HG02885 (cell line): ENCODE measurements around the gene KSR1.

Experiments
- ATAC-seq: cut with Tn5 transposase; IDR thresholded peaks from one replicate; pipeline ENCODE4 v1.9.1; 2021; ENCODE audit warnings: mild to moderate bottlenecking; ENCODE audit not compliant: unreplicated experiment, poor library complexity

The KSR1 gene

DNA sequence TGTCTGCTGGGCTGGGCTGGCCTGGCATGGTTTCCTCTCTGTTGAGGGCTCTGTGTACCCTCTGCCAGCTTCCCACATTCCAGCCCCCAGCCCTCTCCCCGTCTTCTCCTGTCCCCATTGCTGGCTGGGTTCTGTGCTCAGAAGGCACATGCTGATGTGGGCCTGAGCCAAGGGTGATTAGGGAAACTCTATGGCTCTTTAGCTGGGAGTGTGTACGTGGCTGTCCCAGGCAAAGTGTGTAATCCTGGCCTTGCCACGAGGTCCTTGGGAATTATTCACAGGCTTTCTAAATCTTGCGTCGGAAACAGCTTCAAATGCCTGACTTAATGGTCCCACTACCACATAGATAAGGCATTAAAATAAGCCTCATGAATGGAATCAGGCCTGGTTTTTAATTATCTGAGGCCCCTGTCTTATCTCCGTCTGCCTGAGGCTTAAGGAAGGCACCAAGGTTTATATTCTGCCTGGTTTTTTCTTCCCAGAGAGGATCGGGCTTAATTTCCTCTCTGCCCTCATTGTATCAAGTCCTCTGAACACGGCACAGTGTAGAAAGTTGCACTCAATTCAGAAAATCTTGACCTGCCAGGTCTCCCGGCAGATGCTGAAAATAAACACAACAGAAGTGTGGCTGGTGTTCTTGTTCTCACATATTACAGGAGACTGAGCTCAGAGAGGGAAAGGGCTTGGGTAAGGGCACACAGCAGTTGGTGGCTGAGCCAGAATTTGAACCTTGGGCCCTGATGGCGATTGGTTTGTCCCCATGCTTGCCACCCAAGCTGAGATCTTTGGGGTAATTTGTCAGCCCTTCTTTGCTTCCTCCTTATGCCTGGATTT lies 121.9 kb downstream of the KSR1 start:
- no peak for ATAC-seq

- ATAC-seq = peak; percentile 92
These were observed 122.5 kb downstream of the KSR1 start for GRCh38 chr17:27578718-27579085.

DNA sequence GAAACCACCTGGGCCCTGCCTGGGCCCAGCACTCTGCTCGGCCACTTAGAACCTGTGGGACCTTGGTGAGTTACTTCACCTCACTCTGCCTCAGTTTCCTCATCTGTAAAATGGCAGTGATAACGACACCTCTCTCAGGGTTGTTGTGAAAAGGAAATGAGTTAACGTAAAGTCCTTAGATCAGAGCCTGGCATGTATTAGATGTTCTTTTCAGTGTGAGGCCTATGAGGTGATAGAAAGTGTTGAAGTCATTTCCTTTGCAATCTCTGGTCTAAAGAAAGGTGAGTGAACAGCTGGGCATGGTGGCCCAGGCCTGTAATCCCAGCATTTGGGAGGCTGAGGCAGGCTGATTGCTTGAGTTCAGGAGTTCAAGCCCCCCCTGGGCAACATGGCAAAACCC lies 123.1 kb downstream of the KSR1 start:
- ATAC-seq = peak; percentile 32

DNA sequence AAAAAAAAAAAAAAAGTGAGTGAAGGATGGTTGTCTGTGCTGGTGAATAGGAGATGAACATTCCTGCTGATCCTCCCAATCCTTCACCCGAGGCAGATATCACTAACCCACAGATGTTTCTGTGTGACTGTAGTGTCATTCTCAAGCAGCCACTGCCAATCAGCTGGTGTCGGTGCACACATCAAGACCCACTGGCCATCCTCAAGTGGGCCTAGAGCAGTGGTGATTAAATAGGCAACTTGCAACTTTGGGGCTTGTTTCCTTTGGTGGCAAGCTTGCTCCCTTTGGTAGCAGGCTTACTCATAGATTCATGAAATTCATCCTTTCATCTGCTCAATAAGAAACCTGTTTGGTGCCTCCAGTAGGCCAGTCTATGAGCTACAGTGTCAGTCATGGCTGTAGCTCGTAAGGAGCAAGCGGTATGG lies 123.7 kb downstream of the KSR1 start:
- ATAC-seq = no peak

DNA sequence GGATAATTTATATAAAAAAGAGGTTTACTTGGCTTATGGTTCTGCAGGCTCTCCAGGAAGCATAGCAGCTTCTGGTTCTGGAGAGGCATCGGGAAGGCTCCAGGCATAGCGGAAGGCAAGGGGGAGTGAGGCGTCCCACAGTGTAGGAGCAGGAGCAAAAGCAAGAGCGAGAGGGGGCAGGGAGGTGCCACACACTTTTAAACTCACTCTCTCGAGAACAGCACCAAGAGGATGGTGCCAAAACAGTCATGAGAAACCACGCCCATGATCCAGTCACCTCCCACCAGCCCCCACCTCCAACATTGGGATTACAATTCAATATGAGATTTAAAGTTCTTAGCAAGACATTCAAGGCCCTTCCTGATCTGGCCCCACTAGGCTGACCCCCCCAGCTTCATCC lies 124.8 kb downstream of the KSR1 start:
- ATAC-seq = no peak

DNA sequence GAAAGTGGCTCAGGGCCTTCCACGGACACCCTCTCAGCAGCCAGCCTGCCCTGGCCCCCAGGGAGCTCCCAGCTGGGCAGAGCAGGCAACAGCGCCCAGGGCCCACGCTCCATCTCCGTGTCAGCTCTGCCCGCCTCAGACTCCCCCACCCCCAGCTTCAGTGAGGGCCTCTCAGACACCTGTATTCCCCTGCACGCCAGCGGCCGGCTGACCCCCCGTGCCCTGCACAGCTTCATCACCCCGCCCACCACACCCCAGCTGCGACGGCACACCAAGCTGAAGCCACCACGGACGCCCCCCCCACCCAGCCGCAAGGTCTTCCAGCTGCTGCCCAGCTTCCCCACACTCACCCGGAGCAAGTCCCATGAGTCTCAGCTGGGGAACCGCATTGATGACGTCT lies 126.4 kb downstream of the KSR1 start:
- ATAC-seq = no peak

GRCh38 chr17:27585153-27585681 lies 129.0 kb downstream of the KSR1 start:
- no peak for ATAC-seq

DNA sequence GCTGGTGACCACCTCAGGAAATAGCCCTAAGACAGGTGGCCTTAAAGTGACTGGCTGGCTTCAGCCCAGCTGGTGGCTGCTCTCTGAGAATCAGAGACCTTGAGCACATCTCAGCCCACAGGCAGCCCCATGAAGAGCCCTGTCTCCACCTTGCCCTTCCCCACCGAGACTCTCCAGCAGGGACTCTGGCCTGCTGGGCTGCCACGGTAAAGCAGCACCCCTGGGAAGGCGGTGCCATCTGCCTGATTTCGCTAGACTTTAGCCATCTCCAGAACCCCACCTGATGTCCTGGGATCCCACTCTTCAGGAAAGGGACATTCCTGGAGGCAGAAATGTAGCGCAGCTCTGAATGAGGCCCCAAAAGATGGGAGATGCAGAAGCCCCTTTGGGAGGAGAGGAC lies 129.5 kb downstream of the KSR1 start:
- no peak for ATAC-seq

DNA sequence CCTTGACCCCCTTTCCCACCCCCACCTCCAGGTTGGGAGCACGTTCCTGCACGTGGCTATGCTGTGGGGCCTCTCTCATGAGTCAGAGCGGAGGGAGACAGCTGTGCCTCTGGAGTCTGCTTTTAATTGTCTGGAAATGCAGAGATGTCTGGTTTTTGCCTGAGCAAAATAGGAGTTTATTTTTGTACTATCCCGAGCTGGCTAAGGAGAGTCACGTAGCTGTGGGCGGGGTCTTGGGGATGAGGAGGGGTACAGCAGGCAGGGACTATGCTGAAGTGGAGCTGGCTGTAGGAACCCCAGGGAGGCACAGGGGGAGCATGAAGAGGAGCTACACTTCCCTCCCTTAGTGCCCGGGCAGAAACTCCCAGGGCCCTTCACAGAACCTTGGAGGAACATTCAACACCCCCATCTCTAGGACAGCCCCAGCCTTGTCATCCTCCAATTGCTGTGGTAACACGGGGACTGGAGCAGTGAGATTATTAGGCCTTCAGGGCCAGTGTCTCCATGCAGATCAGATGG lies 130.0 kb downstream of the KSR1 start:
- no peak for ATAC-seq

GRCh38 chr17:27588354-27588753 lies 132.1 kb downstream of the KSR1 start:
- ATAC-seq = no peak

- ATAC-seq = no peak
These were observed 134.6 kb downstream of the KSR1 start for GRCh38 chr17:27590864-27591263.

GRCh38 chr17:27591986-27592385 lies 135.7 kb downstream of the KSR1 start:
- ATAC-seq = no peak

DNA sequence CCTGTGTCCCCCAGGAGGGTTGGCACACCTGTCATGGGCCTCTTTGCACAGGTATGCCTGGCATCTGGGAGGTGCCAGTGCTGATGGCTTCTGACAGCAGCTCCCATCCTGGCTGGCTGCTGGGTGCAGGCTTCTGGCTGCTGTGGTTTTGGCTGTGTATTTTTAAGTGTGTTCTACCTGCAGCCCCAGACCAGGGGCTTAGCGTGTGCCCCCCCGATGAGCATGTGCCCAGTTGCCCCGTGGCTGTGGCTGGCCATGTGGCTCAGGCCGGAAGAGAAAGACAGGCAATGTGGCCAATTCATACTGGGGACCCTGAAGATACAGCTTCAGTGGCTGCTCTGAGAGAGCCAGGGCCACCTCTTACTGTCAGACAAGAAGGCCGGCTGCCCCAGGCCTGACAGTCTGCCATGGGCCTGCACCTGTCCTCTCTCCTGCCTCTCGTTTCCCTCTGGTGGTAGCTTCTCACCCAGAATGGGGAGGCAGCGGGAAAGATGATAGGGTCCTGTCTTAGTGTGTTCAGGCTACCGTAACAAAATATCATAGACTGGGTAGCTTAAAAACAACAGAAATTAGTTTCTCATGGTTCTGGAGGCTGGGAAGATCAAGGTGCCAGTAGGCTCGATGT lies 137.1 kb downstream of the KSR1 start:
- ATAC-seq = no peak

DNA sequence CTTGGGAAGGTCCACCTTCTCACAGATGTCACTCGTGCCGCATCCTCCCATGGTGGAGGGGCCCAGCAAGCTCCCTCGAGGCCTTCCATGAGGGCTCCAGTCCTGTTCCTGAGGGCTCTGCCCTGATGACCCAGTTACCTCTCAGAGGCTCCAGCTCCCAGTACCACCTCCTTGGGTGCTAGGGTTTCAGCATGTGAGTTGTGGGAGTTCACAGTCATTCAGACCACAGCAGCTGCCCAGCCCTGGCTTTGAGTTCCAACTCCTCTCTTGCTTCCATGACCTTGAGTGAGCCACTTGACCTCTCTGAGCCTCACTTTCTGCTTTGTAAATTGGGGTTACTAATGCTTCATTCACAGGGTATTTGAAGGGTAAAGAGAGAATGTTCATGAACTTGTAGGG lies 137.6 kb downstream of the KSR1 start:
- ATAC-seq = no peak

DNA sequence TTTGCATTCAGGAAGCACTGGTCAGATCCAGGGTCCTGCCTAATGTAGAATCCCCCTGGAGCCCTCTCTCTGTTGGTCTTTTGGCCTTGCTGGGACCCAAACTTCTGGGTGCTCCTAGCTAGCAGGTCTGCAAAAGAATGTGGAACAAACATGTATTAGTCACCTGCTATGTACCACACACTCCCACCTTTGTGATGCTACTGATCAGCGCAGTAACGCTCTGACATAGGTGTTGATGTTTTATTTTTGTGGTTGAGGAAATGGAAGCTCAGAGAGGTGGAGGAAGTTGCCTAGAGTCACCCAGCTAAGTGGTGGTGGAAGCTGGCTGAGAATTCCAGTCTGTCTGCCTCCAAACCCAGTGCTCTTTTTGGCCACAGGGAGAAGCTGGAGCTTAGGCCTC lies 139.0 kb downstream of the KSR1 start:
- ATAC-seq = no peak

- ATAC-seq = no peak
These were observed 139.8 kb downstream of the KSR1 start for GRCh38 chr17:27596096-27596495.

DNA sequence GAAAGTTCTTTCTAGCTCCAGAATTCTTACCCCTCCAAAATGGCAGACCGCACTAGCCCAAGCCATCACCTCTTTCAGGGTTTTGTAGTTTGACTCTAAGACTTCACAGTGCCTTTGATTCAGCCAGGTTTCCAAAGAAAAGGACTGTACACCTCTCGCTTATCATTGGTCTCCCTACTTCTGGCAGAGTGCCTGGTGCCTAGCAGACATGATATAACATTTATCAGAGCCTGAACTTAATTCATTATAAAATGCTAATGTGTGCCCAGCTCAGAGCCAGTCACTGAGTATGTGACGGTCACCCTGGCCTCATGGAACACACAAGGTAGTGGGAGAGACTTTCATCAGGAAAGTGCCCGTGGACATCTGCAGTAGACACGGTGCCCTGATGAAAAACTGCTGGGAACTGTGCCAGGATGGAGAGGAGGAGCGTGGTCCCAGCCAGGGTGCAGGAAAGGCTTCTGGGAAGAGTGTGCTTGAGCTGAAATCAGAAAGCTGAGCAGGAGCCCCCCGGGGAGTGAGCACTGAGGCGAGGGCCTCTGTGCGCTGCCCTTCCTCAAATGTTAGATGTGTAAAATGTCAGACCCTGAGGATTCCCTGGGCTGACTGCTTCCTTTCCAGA lies 140.4 kb downstream of the KSR1 start:
- ATAC-seq = no peak

GRCh38 chr17:27597188-27597580 lies 140.9 kb downstream of the KSR1 start:
- ATAC-seq = no peak

GRCh38 chr17:27597783-27598320 lies 141.6 kb downstream of the KSR1 start:
- ATAC-seq = no peak

GRCh38 chr17:27598337-27599050 lies 142.2 kb downstream of the KSR1 start:
- no peak for ATAC-seq
